ENCODE data around the gene RBM44. TPM values are rescaled to one million over a fixed set of nuclear protein-coding genes. Genes with fewer than 3 reads are reported as not detected.
"Not testable (repeated sequence)": the region's sequence is repeated elsewhere in the genome, so short reads cannot be mapped to it uniquely, and the experiment has no call there.

Gene RBM44
- total RNA-seq, 2 donors from 2014 or later, result 0.35 to 0.48 TPM

DNA sequence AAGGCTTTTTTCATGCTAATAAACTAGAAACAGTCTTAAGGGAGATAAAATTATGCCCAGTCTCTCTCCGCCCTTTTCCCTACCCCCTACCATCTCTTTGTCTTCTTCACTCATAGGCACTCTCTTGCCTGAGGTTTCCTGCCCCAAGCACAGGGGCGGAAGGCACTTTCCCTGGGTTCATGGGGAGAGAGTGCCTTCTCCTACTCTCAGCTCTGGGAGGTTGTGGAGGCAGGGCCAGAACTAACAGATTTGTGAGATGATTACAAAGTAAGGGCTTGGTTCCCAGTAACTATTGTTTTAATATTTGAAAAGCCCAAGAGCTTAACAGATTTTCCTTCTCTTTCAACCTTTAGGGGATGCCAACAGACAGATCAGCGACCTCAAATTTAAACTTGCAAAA, 26.1 kb upstream of the RBM44 start:
- intact Hi-C loops (cut with DNase I), result no loop called here
- Histone ChIP-seq H3K27ac (no peak overlapping the region), H3K4me1 (no peaks in the 10 kb centered on the region), H3K9ac (ENCODE audit: low read depth in 2 of 2, low read length in 2 of 2) (no peak overlapping the region), H3K27me3 (no peaks in the 10 kb centered on the region), H3K9me3 (no peaks in the 10 kb centered on the region), H3K4me3 (no peak overlapping the region), H3K36me3 (no peaks in the 10 kb centered on the region)
- DNase-seq, result no peak
- TF ChIP-seq, protein P1, sequence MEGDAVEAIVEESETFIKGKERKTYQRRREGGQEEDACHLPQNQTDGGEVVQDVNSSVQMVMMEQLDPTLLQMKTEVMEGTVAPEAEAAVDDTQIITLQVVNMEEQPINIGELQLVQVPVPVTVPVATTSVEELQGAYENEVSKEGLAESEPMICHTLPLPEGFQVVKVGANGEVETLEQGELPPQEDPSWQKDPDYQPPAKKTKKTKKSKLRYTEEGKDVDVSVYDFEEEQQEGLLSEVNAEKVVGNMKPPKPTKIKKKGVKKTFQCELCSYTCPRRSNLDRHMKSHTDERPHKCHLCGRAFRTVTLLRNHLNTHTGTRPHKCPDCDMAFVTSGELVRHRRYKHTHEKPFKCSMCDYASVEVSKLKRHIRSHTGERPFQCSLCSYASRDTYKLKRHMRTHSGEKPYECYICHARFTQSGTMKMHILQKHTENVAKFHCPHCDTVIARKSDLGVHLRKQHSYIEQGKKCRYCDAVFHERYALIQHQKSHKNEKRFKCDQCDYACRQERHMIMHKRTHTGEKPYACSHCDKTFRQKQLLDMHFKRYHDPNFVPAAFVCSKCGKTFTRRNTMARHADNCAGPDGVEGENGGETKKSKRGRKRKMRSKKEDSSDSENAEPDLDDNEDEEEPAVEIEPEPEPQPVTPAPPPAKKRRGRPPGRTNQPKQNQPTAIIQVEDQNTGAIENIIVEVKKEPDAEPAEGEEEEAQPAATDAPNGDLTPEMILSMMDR (IDR thresholded peaks at IDR 0.05), result no peak

DNA sequence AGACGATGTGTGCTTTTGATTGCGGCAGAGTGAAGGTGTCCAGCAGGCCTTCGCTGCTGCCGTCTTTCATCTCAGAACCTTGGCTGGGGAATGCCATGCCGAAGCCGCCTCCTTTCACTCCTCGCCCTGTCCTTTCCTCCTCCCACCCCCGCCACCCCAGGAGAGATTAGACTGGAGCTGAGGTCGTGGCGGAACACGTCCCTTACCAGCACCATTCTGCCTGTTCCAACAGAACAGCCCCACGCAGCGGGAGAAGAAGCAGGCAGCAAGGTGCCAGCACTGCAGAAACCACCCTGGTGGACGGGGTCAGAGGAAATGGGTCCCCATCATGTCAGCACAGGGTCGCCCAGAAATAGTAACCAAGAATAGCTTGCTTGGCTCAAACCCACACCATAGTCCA, 24.8 kb upstream of the RBM44 start:
- intact Hi-C loops (cut with DNase I), result no loop called here
- H3K36me3 ChIP-seq, result no peaks in the 10 kb centered on the region
- H3K4me3 ChIP-seq, result no peak overlapping the region
- H3K27ac ChIP-seq, result no peak overlapping the region
- no peaks in the 10 kb centered on the region for H3K4me1 ChIP-seq
- no peaks in the 10 kb centered on the region for H3K9me3 ChIP-seq
- DNase-seq, result no peak
- H3K9ac ChIP-seq (ENCODE audit: low read depth in 2 of 2, low read length in 2 of 2), result no peak overlapping the region
- TF ChIP-seq, protein P1 (IDR thresholded peaks at IDR 0.05), result no peak
- H3K27me3 ChIP-seq, result no peaks in the 10 kb centered on the region

DNA sequence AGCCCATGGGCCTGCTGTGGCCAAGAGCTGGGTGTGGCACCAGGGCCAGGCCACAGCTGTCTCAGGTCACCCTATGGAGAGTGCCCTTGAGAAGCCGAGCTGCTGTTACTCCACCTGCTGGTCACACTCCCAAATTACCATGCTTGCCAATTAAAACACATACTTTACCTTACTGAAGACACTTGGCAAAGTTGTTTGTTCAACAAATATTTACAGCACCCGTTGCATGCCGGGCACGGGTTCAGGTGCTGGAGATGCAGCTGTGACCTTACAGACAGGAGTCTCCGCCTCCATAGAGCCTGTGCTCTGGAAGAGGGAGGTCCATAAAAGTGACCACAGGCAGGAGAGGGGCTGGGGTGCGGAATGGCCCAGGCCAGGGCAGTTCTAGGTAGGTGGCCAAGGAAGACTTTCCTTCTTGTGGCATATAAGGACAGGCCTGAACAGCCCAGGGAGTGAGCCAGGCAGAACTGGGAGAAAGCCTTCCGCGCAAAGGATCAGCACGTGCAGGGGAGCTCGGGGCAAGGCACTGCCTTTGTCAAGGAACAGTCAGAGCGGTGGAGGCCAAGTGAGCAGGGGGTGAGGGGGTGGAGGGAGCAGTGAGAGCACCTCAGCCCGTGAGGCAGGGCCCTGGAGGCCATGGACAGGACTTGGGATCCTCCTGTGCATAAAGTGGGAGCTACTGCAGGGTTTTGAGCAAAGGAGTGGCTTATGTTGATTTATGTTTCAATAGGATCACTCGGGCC, 23.6 kb upstream of the RBM44 start:
- intact Hi-C loops (cut with DNase I), result no loop called here
- Histone ChIP-seq H3K36me3 (no peaks in the 10 kb centered on the region), H3K9me3 (no peaks in the 10 kb centered on the region)

DNA sequence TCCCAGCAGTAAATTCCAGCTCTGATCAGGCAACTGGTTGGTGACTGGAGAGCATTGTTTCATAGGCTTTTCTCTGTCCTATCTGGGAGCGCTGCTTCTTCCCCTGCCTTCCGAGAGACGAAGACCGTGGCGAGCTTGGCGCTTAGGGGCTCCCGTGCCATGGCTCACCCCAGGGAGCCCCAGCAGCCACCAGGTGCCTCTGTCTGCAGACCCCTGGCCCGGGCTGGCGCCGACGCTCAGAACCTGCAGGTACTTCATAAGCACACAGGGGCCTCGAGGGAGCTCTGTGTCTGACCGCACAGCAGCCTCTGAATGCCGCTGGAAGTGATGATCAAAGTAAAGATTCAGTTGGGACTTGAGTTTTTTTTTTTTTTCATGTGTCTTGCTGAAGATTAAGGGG, 19.1 kb upstream of the RBM44 start:
- Histone ChIP-seq H3K9ac (ENCODE audit: low read depth in 2 of 2, low read length in 2 of 2) (no peak overlapping the region), H3K27ac (no peak overlapping the region), H3K4me3 (no peak overlapping the region), H3K27me3 (no peaks in the 10 kb centered on the region), H3K36me3 (peaks cover 4% of the 10 kb centered on the region), H3K9me3 (no peaks in the 10 kb centered on the region), H3K4me1 (no peaks in the 10 kb centered on the region)
- intact Hi-C loops (cut with DNase I), result no loop called here
- TF ChIP-seq, protein P1 (IDR thresholded peaks at IDR 0.05), result no peak
- DNase-seq, result no peak

More for the DNA sequence above, 23.6 kb upstream of the RBM44 start:
- Histone ChIP-seq H3K4me1 (no peaks in the 10 kb centered on the region), H3K27me3 (no peaks in the 10 kb centered on the region), H3K27ac (no peak overlapping the region), H3K9ac (ENCODE audit: low read depth in 2 of 2, low read length in 2 of 2) (no peak overlapping the region), H3K4me3 (no peak overlapping the region)
- TF ChIP-seq, protein P1 (IDR thresholded peaks at IDR 0.05), result peak; percentile 59
- peak; percentile 72 for DNase-seq

DNA sequence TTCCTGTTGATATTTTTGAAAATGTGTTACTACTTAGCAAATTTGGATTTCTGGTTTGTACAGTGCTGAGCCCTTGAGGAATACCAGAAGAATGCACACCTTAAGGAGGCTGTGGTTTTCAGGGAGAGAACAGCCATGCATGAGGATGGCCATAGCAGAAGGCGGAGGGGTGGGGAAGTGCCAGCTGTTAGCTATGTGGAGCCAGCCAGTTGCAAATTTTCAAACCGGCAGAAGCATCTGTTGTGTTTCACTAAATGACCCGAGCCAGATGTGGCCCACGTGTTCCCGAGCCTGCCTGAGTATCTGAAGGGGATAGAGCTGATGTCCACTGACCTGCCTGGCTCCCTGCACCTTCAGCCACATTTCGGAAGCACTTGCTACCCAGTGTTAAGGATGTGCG, 16.4 kb upstream of the RBM44 start:
- peaks cover 4% of the 10 kb centered on the region for H3K36me3 ChIP-seq
- no peaks in the 10 kb centered on the region for H3K4me1 ChIP-seq
- no peak overlapping the region for H3K4me3 ChIP-seq
- DNase-seq, result no peak
- no peak overlapping the region for H3K9ac ChIP-seq (ENCODE audit: low read depth in 2 of 2, low read length in 2 of 2)
- H3K9me3 ChIP-seq, result no peaks in the 10 kb centered on the region
- intact Hi-C loops (cut with DNase I), result no loop called here
- TF ChIP-seq, protein P1 (IDR thresholded peaks at IDR 0.05), result no peak
- no peak overlapping the region for H3K27ac ChIP-seq
- H3K27me3 ChIP-seq, result no peaks in the 10 kb centered on the region

DNA sequence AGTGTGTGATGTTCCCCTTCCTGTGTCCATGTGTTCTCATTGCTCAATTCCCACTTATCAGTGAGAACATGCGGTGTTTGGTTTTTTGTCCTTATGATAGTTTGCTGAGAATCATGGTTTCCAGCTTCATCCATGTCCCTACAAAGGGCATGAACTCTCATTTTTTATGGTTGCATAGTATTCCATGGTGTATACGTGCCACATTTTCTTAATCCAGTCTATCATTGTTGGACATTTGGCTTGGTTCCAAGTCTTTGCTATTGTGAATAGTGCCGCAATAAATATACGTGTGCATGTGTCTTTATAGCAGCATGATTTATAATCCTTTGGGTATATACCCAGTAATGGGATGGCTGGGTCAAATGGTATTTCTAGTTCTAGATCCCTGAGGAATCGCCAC, 14.9 kb upstream of the RBM44 start:
- intact Hi-C loops (cut with DNase I); H3K4me1 ChIP-seq; DNase-seq; H3K4me3 ChIP-seq; H3K9ac ChIP-seq (ENCODE audit: low read depth in 2 of 2, low read length in 2 of 2); H3K27ac ChIP-seq; H3K36me3 ChIP-seq; H3K27me3 ChIP-seq; H3K9me3 ChIP-seq: not testable (repeated sequence)
